Astrocyte (in vitro differentiated cells and primary cell): ENCODE results near the gene UBE2Q1. TPM values are rescaled to one million over a fixed set of nuclear protein-coding genes. Genes with fewer than 3 reads are reported as not detected.

ENCODE experiments used
- DNase-seq: peaks from one replicate; pipeline ENCODE4 v3.0.0-alpha.2; 2010; ENCODE audit warnings: low read depth
- FAIRE-seq: peaks from 2 replicates; lab custom pipeline; 2011; peaks lifted over from hg19 to GRCh38; lab: Jason Lieb, UNC
- H2AFZ ChIP-seq: 2 replicates; pipeline ENCODE4 v1.6.0; 2012; ENCODE audit warnings: low read depth, low read length, inconsistent platforms
- H3K27ac ChIP-seq: 2 replicates; pipeline ENCODE4 v1.5.1; 2011; ENCODE audit warnings: low read depth, low read length, inconsistent platforms
- H3K27me3 ChIP-seq: 2 replicates; pipeline ENCODE4 v1.6.0; 2011; ENCODE audit warnings: low read length, inconsistent platforms; ENCODE audit not compliant: insufficient read depth
- H3K36me3 ChIP-seq: 2 replicates; pipeline ENCODE4 v1.5.1; 2011; ENCODE audit warnings: low read length, inconsistent platforms; ENCODE audit not compliant: insufficient read depth
- H3K4me1 ChIP-seq: 2 replicates; pipeline ENCODE4 v1.5.1; 2011; ENCODE audit warnings: low read length, inconsistent platforms; ENCODE audit not compliant: insufficient read depth
- H3K4me2 ChIP-seq: 2 replicates; pipeline ENCODE4 v1.6.0; 2012; ENCODE audit warnings: low read length, inconsistent platforms
- H3K4me3 ChIP-seq: 2 replicates; pipeline ENCODE4 v1.5.1; 2011; ENCODE audit warnings: low read depth, mild to moderate bottlenecking, low read length, inconsistent platforms; ENCODE audit not compliant: insufficient read depth
- H3K79me2 ChIP-seq: 2 replicates; pipeline ENCODE4 v1.6.0; 2012; ENCODE audit warnings: mild to moderate bottlenecking, low read length, inconsistent platforms; ENCODE audit not compliant: insufficient read depth
- H3K9ac ChIP-seq: 2 replicates; pipeline ENCODE4 v1.6.0; 2012; ENCODE audit warnings: mild to moderate bottlenecking, low read length, inconsistent platforms
- H3K9me3 ChIP-seq: 2 replicates; pipeline ENCODE4 v1.5.1; 2012; ENCODE audit warnings: low read depth, mild to moderate bottlenecking, low read length, inconsistent platforms; ENCODE audit not compliant: insufficient read depth
- H4K20me1 ChIP-seq: 2 replicates; pipeline ENCODE4 v1.6.0; 2012; ENCODE audit warnings: low read length, inconsistent platforms; ENCODE audit not compliant: insufficient read depth
- H3K27ac Mint-ChIP-seq: one replicate; pipeline ENCODE4 v1.8.0; 2021; ENCODE audit warnings: mild to moderate bottlenecking, mixed read lengths; ENCODE audit not compliant: unreplicated experiment
- H3K27me3 Mint-ChIP-seq: one replicate; pipeline ENCODE4 v1.8.0; 2021; ENCODE audit warnings: low read depth, mixed read lengths; ENCODE audit not compliant: unreplicated experiment
- H3K36me3 Mint-ChIP-seq: one replicate; pipeline ENCODE4 v1.8.0; 2021; ENCODE audit warnings: low read depth, mixed read lengths; ENCODE audit not compliant: unreplicated experiment
- H3K4me1 Mint-ChIP-seq: one replicate; pipeline ENCODE4 v1.8.0; 2021; ENCODE audit warnings: low read depth, mixed read lengths; ENCODE audit not compliant: unreplicated experiment
- H3K4me3 Mint-ChIP-seq: one replicate; pipeline ENCODE4 v1.8.0; 2021; ENCODE audit warnings: mild to moderate bottlenecking, moderate library complexity, mixed read lengths; ENCODE audit not compliant: unreplicated experiment
- H3K9me3 Mint-ChIP-seq: one replicate; pipeline ENCODE4 v1.8.0; 2021; ENCODE audit warnings: mild to moderate bottlenecking, mixed read lengths; ENCODE audit not compliant: unreplicated experiment
- CTCF ChIP-seq: IDR thresholded peaks from 2 replicates; pipeline ENCODE4 v1.5.1; 2011; ENCODE audit warnings: low read depth, mild to moderate bottlenecking, inconsistent platforms, low read length, moderate library complexity; ENCODE audit not compliant: insufficient read depth
- EZH2 ChIP-seq: IDR thresholded peaks from 2 replicates; pipeline ENCODE4 v1.6.1; 2012; ENCODE audit warnings: mild to moderate bottlenecking, low read length, inconsistent platforms; ENCODE audit not compliant: insufficient read depth
- total RNA-seq: library from RNA; stranded (reverse); gene quantifications from 2 replicates; pipeline ENCODE4 v1.2.1, GENCODE V29; 2021

The UBE2Q1 gene
- total RNA-seq, 1 donor from 2014 or later, result 85.4 TPM

- TF ChIP-seq CTCF (no peak), EZH2 (no peak)
- peaks cover 1% of the 10 kb centered on the region for H3K36me3 Mint-ChIP-seq
- Histone ChIP-seq H3K4me1 (peaks cover 4% of the 10 kb centered on the region), H3K27me3 (peaks cover 26% of the 10 kb centered on the region), H3K79me2 (no peaks in the 10 kb centered on the region), H3K4me2 (peak within 1 kb of the TSS; percentile 84), H2AFZ (peak within 1 kb of the TSS; percentile 34), H3K9me3 (no peaks in the 10 kb centered on the region), H3K27ac (no peak within 1 kb of the TSS), H3K4me3 (peak within 1 kb of the TSS; percentile 10), H4K20me1 (peaks cover 4% of the 10 kb centered on the region), H3K36me3 (no peaks in the 10 kb centered on the region), H3K9ac (no peak within 1 kb of the TSS)
- H3K4me1 Mint-ChIP-seq, result peaks cover 4% of the 10 kb centered on the region
- FAIRE-seq (no peak), DNase-seq (no peak)
- no peaks in the 10 kb centered on the region for H3K9me3 Mint-ChIP-seq
- peak within 1 kb of the TSS; percentile 55 for H3K27ac Mint-ChIP-seq
- H3K4me3 Mint-ChIP-seq, result peak within 1 kb of the TSS; percentile 76
- H3K27me3 Mint-ChIP-seq, result peaks cover 52% of the 10 kb centered on the region
These were observed 9.1 kb upstream of the UBE2Q1 start, which contains the start of gene CHRNB2 for GRCh38 chr1:154567386-154568156. CHRNB2 (plus strand) TSS chr1:154567778; CDS start chr1:154568045, 267 bp downstream.

GRCh38 chr1:154565876-154566275 is 7.4 kb upstream of the UBE2Q1 start:
- H3K4me3 ChIP-seq, result no peak overlapping the region
- H3K9me3 Mint-ChIP-seq, result no peaks in the 10 kb centered on the region
- FAIRE-seq, result no peak
- no peak overlapping the region for H3K9ac ChIP-seq
- peaks cover 4% of the 10 kb centered on the region for H4K20me1 ChIP-seq
- H3K27ac ChIP-seq, result no peak overlapping the region
- no peaks in the 10 kb centered on the region for H3K36me3 Mint-ChIP-seq
- H3K4me3 Mint-ChIP-seq, result no peak overlapping the region
- H3K27me3 Mint-ChIP-seq, result peaks cover 44% of the 10 kb centered on the region
- H3K4me2 ChIP-seq, result no peak overlapping the region
- peaks cover 26% of the 10 kb centered on the region for H3K27me3 ChIP-seq
- H3K4me1 ChIP-seq, result peaks cover 4% of the 10 kb centered on the region
- peaks cover 4% of the 10 kb centered on the region for H3K4me1 Mint-ChIP-seq
- no peak overlapping the region for H3K27ac Mint-ChIP-seq
- no peak for DNase-seq
- no peaks in the 10 kb centered on the region for H3K9me3 ChIP-seq
- no peak overlapping the region for H2AFZ ChIP-seq
- TF ChIP-seq EZH2 (no peak), CTCF (no peak)
- no peaks in the 10 kb centered on the region for H3K36me3 ChIP-seq
- no peaks in the 10 kb centered on the region for H3K79me2 ChIP-seq

GRCh38 chr1:154559466-154560044 is 1.1 kb upstream of the UBE2Q1 start:
- Histone ChIP-seq H3K4me3 (peak overlapping the region; percentile 68), H3K36me3 (peaks cover 12% of the 10 kb centered on the region), H3K27me3 (no peaks in the 10 kb centered on the region), H3K27ac (peak overlapping the region; percentile 79), H3K79me2 (peaks cover 32% of the 10 kb centered on the region), H3K4me1 (peaks cover 21% of the 10 kb centered on the region), H4K20me1 (peaks cover 35% of the 10 kb centered on the region), H2AFZ (peak overlapping the region; percentile 96), H3K9ac (peak overlapping the region; percentile 78), H3K9me3 (no peaks in the 10 kb centered on the region), H3K4me2 (peak overlapping the region; percentile 91)
- Mint-ChIP-seq H3K36me3 (peaks cover 12% of the 10 kb centered on the region), H3K27me3 (no peaks in the 10 kb centered on the region), H3K27ac (peak overlapping the region; percentile 91), H3K4me3 (peak overlapping the region; percentile 85), H3K4me1 (peaks cover 14% of the 10 kb centered on the region), H3K9me3 (no peaks in the 10 kb centered on the region)
- DNase-seq (peak; percentile 79), FAIRE-seq (peak; percentile 41)
- TF ChIP-seq EZH2 (no peak), CTCF (peak; percentile 97)
